ENCODE measurements around the gene PNLIPRP1.

GRCh38 chr10:116554628-116555027 is 36.1 kb upstream of the PNLIPRP1 start:
- no peak for TF ChIP-seq MAX (IDR thresholded peaks at IDR 0.05)
- no peak for TF ChIP-seq CTCF (IDR thresholded peaks at IDR 0.05 in 2 of 3, conservative IDR thresholded peaks at IDR 0.05 in 1 of 3; ENCODE audit: borderline replicate concordance in 1 of 3, insufficient read depth in 1 of 3, low read depth in 2 of 3, low read length in 2 of 3)
- no peak for TF ChIP-seq EZH2 (IDR thresholded peaks at IDR 0.05)
- TF ChIP-seq POLR2AphosphoS5 (IDR thresholded peaks at IDR 0.05; ENCODE audit: low read depth, low read length), result no peak
- no peak for TF ChIP-seq POLR2A (IDR thresholded peaks at IDR 0.05; ENCODE audit: borderline replicate concordance, extremely low read depth, insufficient read depth, insufficient read length)
- TF ChIP-seq SP1 (IDR thresholded peaks at IDR 0.05; ENCODE audit: low read depth), result no peak
- TF ChIP-seq ZFX (IDR thresholded peaks at IDR 0.05), result no peak
- TF ChIP-seq, protein P1, sequence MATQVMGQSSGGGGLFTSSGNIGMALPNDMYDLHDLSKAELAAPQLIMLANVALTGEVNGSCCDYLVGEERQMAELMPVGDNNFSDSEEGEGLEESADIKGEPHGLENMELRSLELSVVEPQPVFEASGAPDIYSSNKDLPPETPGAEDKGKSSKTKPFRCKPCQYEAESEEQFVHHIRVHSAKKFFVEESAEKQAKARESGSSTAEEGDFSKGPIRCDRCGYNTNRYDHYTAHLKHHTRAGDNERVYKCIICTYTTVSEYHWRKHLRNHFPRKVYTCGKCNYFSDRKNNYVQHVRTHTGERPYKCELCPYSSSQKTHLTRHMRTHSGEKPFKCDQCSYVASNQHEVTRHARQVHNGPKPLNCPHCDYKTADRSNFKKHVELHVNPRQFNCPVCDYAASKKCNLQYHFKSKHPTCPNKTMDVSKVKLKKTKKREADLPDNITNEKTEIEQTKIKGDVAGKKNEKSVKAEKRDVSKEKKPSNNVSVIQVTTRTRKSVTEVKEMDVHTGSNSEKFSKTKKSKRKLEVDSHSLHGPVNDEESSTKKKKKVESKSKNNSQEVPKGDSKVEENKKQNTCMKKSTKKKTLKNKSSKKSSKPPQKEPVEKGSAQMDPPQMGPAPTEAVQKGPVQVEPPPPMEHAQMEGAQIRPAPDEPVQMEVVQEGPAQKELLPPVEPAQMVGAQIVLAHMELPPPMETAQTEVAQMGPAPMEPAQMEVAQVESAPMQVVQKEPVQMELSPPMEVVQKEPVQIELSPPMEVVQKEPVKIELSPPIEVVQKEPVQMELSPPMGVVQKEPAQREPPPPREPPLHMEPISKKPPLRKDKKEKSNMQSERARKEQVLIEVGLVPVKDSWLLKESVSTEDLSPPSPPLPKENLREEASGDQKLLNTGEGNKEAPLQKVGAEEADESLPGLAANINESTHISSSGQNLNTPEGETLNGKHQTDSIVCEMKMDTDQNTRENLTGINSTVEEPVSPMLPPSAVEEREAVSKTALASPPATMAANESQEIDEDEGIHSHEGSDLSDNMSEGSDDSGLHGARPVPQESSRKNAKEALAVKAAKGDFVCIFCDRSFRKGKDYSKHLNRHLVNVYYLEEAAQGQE (IDR thresholded peaks at IDR 0.05; ENCODE audit: low read depth), result no peak
- TF ChIP-seq RAD21 (IDR thresholded peaks at IDR 0.05; ENCODE audit: low read depth), result no peak
- TF ChIP-seq EZH2phosphoT487 (IDR thresholded peaks at IDR 0.05; ENCODE audit: borderline replicate concordance), result no peak
- no peak for TF ChIP-seq ZNF274 (IDR thresholded peaks at IDR 0.05; ENCODE audit: low read depth, low read length)
